22Rv1 (cell line): Measurements from ENCODE around the gene LITAFD.

Experiments used
- CTCF ChIP-seq: fragments of 450-650 bp; IDR thresholded peaks from 2 replicates; pipeline ENCODE4 v1.5.1; 2017; ENCODE audit warnings: mild to moderate bottlenecking
- ZFX ChIP-seq: fragments of 450-650 bp; IDR thresholded peaks from 2 replicates; pipeline ENCODE4 v1.6.1; 2017; ENCODE audit warnings: antibody characterized with exemption, borderline replicate concordance

GRCh38 chr16:8882725-8883377 lies 700 bp downstream of the LITAFD start:
- TF ChIP-seq CTCF, result no peak
- TF ChIP-seq ZFX, result no peak
